CD4-positive, alpha-beta T cell treated with Interleukin-15 for 4 hours (primary cell): ENCODE data around the gene DKK3.

Experiments
- DNase-seq: peaks from one replicate; pipeline ENCODE4 v3.0.0-alpha.2; 2020; ENCODE audit warnings: low spot score

Gene DKK3

DNA sequence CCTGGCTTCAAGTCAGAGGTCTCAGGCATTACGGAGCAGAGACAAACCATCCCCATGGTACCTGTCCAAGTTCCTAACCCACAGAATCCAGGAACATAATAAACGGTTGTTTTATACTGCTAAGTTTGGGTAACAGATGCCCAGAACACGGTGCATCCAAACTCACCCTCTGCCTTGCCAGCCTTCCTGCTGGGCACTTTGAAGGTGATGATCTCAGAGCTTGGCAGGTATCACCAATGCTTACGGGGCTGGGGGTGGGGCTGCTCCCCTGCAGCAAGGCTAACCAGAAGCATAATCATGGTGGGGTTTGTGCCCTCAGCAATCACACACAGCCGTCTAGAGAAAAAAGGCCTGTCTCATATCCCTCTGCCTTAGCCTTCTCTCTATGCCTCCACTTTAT lies 27.1 kb downstream of the DKK3 start:
- DNase-seq, result no peak

DNA sequence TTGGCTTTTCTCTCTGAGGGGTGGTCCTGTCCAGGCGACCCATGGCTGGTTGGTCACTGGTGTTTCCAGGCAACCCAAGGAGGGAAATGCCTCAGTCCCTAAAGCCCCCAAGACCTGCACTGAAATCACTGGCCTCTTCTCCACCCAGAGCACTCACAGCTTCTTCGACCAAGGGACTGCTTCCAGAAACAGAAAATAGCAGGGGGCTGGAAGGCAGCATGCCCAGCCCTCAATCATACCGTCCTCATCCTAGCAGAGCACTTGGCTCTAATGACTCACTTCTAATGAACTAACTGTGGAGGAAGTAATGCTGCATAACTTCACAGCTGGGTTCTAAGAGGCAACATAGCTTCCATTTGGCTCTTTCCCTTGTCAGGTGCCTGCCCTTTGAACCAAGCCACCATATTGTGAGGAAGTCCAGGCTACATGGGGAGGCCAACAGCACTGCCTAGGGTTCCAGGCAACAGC lies 27.6 kb downstream of the DKK3 start:
- no peak for DNase-seq

DNA sequence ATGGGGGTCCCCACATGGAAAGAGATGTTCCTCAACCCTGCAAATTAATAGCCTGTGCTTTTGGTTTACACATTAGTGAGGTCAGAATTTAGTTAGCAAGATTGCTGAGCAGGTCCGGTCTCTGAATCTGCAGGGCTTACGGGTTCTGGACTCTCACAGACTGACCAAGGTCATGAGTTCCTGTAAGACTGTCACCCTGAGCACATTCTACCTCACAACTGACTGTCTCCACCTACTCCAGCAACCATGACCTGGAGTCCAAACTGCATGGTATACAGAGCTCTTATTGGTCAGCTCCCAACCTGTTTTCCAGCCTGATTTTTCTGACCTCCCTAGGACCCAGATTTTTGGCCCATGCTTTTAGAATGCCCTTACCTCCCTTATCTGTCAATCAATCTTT lies 28.2 kb downstream of the DKK3 start:
- DNase-seq, result no peak

DNA sequence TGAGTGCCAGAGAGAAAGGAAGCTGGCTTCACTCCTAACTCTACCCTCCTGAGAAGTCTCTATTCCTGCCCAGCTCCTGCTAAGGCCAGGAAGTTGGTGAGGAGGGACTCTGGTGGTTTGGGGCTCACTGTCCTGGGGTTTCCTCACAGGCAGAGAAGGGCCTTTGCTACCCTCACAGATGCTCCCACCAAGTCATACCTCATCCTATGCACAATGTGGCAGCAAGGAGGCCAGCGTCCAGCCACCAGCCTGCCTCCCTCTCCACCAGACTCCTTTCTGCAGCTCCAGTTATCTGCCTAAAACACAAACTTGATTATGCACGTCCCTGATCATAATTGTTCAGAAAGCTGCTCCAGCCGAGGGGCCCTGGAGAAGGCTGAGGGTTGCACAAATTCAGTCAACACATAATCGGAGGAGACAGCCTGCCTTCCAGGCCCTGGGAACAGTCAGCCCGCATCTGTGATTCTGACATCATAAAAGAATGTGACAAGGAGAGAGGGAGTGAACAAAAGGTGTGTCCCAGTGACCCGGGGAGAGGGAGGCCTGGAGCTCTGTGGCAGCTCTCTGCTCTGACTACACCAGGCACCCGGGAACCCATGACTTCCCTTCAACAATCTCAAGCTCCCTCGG lies 28.8 kb downstream of the DKK3 start:
- no peak for DNase-seq

DNA sequence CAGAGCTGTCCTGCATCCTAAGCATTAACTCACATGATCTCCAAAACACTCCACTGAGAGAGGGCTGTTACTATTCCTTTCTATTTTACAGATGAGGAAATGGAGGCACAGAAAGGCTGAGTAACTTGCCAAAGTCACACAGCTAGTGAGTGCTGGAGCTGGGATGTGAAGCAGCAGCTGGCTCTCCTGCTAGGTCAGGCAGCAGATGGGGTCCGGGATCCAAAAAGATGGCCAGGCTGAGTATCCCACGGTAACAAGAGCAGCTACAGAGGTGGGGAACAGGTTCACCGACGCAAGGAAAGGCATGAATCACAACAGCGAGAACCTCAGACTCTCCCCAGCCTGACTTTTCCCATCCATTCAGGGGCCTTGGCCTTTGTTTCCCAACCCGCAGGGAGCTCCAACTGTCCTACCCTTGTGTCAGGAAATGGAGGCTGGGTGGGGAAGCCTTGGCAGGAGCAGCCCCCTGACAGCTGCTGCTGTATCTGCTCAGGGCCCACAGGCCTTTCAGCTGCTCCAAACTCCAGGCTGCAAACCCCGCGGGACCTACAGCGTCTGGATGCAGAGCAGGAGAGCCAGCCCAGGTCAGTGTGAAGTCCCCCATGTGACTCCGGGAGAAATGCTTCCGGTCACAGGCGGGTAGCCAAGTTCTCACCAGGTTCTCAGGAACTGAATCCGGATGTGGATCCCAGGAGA lies 29.5 kb downstream of the DKK3 start:
- no peak for DNase-seq

DNA sequence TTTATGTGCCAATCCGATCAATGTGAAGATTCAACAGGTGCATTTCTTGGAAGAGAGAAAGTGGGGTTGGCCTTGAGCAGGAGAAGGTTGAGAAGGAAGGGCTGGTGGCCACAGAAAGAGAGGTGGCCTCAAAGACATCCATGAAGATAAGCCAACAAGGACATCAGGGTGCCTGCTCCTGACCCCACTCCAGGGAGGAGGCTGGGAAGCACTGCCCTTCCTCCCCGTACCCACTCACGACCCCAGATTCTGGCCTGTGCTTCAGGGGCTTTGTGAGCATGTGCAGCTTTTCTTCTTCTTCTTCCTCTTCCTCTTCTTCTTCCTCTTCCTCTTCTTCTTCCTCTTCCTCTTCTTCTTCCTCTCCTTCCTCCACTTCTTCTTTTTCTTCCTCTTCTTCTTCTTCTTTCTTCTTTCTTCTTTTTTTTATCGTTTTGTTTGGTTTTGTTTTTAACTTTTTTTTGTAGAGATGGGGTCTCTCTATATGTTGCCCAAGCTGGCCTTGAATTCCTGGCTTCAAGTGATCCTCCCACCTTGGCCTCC lies 30.3 kb downstream of the DKK3 start:
- DNase-seq, result no peak

DNA sequence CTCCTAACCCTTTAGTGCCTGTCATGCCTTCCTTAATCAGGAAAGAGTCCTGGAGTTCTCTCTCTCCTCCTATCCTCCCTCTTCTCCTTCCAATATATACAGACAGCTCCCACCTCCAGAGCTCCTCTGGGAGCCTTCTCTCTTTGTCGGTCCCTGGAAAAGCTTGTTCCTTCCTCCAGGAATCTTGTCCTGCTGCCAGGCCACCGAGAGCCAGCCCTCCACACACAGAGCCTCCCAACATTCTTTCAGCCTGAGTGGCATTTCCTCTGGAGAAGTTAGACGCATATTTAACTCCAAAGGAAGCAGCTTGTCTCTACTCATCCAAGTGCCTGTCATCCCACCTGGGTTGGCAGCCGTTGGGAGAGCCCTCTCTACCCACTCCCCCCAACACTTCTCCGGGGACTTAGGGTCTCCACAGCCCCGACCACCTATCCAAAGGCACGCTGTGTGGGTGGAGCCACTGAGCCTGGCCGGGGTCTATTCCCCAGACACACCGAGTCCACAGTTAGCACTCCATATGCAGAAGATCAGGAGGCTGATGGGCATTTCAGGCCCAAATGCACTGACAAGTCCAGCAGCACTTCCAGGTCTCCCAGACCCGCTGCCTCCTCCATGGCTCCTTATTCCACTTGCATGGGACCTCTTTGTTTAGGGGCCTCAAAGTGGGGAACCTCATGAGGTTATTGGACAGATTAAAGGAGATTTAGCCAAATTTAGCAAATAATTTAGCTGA lies 31.1 kb downstream of the DKK3 start:
- no peak for DNase-seq

DNA sequence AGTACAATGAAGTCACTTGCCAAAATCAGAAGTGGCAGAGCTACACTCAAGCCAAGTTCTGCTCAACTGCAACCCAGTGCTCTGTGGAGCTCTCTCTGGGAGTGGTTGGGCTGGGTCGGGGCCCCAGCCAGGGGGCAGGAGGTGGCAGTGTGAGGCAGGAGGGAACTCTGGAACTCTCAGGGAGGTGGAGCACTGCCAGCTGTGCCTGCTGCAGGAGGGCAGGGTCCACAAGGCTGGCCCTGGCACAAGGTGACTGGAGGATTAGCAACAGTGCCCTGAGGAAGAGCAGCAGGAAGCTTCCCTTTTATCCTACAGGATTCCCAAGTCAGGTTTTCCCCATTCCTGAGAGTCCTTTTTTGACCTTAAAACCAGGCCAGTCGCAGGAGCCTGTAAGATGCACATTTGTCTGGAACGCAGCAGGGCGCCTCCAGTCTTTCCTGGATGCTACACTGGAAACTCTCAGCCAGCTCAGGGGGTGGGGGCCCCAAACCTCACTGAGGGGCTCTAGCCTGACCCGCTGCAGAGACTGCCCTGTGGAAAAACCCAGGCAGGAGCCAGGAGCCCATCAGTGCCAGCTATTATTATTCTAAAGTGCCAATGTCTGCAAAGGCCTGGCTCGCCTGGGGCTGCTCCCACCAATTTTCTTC lies 31.8 kb downstream of the DKK3 start:
- DNase-seq, result no peak

DNA sequence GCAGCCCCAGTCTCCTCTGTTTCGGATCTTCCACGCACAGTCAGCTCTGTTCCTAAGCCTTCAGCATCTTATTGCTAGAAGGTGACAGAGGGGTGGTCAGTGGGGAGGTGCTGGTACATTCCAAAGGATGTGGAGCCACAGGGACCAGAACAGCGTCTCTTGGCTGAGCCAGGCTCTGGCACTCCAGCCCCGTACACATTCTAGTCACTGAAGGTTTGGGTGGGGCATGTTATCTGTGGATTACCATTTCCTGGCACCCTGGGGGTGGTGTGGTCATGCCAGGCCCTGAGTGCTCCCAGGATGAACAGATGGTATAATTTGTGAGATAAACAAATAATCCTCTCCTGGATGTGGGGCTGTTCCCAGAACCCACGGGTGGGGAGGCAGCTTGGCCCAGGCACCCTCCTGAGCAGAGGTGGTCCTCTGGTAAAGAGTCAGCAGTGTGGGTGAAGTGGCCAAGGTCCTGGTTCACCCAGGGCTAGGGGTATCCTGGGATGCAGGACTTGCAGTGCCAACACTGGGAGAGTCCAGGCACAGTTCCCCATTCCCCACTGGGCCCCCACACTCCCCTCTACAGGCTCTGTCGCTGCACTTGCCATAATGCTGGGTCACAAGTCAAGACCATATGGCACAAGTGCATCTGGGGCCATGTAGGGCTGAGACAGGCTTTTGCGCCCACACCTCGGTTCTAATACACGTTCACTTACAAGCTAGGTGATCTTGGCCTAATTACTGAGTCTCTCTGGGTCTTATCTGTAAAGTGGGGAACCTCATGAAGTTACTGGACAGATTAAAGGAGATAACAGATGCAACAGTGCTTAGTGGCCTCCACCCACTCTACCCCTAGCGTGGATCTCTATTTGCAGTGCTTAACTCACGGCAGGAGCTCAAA lies 33.0 kb downstream of the DKK3 start:
- no peak for DNase-seq

DNA sequence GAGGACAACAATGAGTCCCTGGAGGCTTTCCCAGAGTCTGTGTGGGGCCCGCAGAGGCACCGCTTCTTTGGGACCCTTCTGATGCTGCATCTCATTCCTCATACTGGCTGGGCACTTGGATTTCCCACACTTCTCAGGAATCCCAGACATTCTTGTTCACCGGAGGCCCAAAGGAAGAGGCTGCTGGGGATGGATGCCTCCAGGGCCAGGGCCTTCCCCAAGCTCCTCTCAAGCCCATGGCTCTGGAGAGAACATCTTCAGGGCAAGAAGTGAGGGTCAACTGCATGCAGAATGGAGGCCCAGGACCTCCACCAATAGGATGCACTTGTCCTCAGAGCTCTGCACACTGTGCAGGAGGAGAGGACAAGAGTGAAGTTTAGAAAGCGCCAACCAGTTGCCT lies 34.6 kb downstream of the DKK3 start:
- no peak for DNase-seq

DNA sequence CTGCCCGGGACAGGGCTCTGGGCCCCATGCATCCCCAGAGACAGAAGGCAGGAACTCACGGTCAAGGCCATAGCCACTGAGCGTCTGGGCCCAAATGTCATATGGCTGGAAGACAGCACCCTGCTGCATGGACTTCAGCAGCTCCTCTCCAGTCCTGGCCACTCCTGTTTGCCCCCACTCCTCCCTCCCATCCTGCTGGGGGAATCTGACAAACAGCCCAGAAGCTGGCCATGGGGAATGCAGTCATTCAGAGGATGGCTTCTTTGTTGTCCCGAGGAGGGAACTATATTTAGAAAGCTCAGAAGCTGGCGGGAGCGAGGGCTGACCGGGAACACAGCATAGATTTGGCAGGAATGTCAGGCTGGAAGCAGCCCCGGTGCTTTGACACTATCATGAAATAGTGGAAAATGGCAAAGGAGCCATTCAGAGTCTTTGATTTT lies 35.0 kb downstream of the DKK3 start:
- DNase-seq, result no peak

DNA sequence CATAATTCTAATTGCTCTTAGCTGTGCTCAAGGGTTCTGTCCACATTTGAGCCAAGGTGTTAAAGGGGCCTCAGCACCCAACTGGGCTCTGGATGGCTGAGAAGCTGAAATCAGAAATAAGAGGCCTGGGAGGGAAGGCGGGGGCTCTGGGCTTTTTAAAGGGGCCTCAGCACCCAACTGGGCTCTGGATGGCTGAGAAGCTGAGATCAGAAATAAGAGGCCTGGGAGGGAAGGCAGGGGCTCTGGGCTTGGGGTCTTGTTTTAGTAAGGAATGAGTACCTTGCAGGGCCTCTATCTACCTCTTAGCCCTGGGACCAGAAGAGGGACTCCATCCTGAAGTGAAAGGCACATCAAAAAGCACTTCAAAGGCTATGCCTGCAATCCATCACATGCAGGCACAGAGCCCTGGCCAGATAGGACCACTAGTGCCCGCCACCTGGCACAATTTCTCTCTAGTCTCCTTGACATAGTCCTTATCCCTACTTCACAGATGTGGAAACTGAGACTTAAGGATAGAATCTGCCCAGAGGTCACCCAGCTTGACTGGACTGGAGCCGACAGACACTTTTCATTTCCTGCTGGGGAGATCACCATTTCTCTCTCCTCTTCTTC lies 35.6 kb downstream of the DKK3 start:
- DNase-seq, result no peak

DNA sequence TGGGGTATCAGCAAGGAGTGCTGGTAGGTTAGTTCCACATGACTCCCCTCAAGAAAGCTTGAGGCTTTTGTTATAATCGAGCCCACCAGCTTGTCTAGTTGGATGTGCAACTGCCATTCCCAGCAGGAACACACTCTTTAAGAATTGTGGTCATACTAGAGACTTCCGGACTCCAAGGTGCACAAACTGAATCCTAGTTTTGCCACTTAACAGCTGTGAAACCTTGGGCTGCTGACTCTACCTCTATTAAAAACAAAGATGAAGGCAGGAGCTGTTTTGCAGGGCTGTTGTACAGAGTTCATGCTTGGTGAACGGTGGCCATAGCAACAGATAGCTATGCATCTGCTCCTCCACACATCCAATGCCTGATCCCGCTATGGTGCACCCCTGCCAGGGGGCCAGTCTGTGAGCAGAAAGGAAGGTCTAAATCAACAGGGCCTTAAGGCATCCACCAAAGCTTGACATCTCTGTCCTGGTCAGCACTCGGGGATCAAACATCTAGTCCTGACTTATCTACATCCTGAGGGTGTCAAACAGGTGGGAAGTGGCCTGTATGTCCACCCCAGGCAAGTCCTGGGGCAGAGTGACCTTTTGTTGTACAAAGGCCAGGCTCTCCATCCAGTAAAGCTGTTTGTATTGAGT lies 36.4 kb downstream of the DKK3 start:
- DNase-seq, result no peak

DNA sequence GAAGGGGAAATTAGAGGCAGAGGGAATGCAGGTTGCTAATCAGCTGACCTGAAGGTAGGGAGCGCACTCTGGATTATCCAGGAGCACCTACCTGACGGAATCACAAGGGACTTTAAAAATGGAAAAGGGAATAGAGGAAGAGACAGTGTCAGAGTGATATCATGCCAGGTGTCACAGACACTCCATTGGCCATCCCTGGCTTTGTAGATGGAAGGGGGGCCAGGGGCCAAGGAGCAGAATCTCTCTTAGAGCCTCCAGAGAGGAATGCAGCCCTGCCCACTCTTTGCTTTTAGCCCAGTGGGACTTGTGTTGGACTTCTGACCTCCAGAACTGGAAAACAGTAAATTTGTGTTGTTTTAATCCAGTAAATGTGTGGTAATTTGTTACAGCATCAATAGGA lies 37.9 kb downstream of the DKK3 start:
- DNase-seq, result no peak

DNA sequence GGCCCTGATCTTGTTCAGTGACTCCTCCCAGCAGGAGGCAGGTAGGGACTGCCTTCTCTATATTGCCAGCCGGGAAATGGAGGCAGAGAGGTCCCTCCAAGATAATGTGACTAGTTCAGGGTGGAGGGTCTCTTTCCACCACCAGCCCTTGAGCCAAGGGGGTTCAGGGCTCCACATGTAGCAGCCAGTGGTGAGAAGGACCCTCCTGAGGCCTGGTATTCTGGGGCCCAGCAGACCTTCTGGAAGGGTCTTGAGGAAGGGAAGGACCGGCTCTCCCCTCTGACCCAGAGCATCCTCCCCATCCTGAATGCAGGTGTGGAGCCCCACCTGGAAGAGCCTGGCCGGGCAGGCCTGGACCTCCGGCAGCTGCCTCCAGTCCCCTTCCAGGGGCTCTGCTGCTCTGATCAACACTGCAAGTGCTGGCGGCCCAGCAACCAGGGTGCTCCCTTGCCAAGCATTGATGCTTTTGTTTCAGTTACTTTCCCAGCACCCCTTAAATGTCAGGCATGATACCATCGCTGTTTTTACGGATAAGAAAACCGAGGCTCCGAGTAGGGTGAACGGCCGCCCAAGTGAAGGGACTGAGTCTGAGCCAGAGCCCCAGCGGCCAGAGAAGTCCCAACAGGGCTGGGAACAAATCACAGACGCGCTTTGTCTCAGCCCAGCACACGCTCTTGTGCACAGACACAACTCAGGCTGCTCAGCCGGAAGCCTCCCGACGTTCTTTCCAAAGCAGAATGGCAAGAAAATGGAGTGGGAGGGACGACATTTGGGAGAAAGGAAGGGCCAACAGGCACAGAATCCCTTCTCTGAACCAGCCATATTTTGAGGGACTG lies 38.8 kb downstream of the DKK3 start:
- DNase-seq, result no peak

DNA sequence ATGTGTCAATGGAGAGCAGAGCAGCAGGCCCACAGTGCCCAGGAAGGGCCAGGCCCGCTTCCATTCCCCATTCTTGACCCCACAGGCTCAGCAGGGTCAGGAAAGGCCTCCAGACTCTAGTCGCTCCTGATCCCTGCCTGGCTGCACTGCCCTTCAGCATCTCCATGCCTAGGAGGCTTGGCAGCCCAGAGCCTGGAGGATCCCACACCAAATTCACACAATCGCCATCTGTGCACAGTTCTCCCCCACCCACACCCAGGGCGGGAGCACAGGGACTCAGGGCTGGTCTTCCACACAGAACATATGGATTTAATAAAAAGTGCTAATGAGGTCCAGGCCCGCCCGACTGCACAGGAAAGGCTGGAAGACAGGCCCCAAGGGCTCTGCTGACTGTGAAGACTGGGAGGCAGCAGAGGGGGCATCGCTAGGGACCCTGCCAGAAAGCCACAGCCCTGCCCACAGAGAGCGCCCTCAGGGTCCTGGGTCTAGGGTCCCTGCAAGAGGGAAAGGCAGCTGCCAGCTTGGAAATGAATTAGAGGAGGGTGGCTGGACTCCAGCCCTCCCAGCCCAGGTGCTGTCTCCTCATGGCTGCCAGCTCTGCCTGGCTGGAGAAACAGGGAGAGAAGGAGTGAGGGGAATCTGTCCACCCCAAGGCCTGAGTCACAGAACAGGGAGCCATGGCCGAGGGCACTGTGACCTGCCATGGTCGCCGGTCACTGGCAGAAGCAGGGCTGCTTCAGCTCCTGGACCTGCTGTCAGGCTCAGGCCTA lies 39.7 kb downstream of the DKK3 start:
- DNase-seq, result no peak

DNA sequence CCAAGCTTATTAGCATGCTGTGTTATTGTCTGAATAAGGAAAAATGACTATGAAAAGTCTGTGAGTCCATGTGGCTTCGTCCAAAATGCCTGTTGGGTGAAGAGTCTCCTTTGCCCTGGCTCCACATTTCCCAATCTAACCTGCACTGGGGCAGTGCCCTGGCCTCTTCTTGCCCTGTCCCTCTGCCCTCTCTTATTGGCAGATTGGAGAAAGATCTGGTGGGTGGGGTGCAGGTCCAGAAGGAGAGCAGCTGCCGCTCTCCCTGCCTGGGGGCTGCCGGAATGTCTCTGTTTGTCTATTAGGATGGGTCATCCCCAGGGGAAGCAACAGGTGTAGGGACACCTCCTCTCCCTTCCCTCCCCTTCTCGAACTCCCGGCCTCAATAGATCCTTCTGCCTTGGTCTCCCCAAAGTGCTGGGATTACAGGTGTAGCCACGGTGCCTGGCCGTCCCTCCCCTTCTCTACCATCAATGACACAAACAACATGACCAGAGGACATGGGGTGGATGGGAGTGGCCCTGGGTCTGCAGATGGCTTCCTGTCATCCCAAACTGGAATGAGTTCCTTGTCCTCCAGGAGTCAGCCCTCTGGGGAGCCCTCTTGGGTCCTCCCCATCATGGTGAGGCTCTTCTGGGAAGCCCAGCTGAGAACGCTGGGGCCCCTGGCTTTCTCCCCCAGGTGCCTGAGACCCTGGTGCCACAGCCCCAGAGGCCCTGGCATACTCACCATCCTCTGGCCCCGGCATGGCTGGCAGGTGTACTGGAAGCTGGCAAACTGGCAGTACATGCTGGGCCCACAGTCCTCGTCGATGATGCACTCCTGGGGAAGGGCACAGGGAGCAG lies 40.5 kb downstream of the DKK3 start:
- no peak for DNase-seq
